Urinary bladder (tissue), 4 donors: ENCODE measurements around the gene SPACA7. TPM values are rescaled to one million over a fixed set of nuclear protein-coding genes. Genes with fewer than 3 reads are reported as not detected.

Experiments
- DNase-seq: peaks from one replicate; pipeline ENCODE4 v3.0.0-alpha.2; 2015; ENCODE audit errors: extremely low spot score
- H3K27ac ChIP-seq: one replicate; pipeline ENCODE4 v1.5.1; 2013; ENCODE audit warnings: low read depth, mild to moderate bottlenecking, moderate library complexity
- H3K36me3 ChIP-seq: one replicate; pipeline ENCODE4 v1.6.1; 2013; ENCODE audit warnings: mild to moderate bottlenecking, moderate library complexity; ENCODE audit not compliant: insufficient read depth
- H3K4me1 ChIP-seq: one replicate; pipeline ENCODE4 v1.6.1; 2013; ENCODE audit warnings: mild to moderate bottlenecking, moderate library complexity; ENCODE audit not compliant: insufficient read depth
- H3K4me3 ChIP-seq: one replicate; pipeline ENCODE4 v1.5.1; 2013; ENCODE audit warnings: low read depth, low read length
- WGBS: extraction: QIAGEN DNeasy Blood & Tissue Kit; methylation state at CpG from one replicate; pipeline ENCODE4 v1.1.7; 2013; 5-methylcytosine and 5-hydroxymethylcytosine counted together
- polyA plus RNA-seq: library from polyadenylated mRNA; stranded (reverse); fragments of 200-250 nt; gene quantifications from one replicate; pipeline ENCODE4 v1.2.3, GENCODE V29; 2013
- total RNA-seq: library from RNA; depleted of rRNA; stranded (reverse); fragments of >200 nt; gene quantifications from one replicate; pipeline ENCODE4 v1.2.3, GENCODE V29; 2014
- donor health status: healthy with polysubstance abuse.
- donor health status: healthy.

The SPACA7 gene
- total and polyA plus RNA-seq, 2 donors: not detected

- DNase-seq: no peak
- 87% methylated on average over 50 of the region's 50 CpGs for WGBS
Observed at GRCh38 chr13:112342841-112343361, 33.3 kb upstream of the SPACA7 start.

DNA sequence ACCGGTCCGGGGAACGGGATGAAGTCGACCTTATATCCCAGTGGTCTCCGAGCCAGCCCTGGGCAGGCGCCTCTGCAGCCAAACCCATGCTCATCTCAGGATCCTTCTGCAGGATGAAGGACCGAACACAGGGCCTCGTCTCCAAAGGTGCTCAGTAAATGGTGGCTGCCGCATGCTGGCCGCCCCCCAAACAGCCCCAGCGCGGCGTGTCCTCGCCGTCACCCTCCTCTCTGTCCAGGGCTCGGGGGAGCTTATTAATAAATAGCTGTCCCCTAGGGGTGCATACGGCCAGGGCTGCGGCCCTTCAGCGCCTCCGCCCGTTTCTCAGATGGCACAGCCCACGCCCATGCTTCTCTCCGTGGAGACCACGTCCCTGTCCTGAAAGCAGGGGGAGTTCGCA is 32.6 kb upstream of the SPACA7 start:
- Histone ChIP-seq H3K4me3 (no peak overlapping the region), H3K4me1 (no peaks in the 10 kb centered on the region), H3K36me3 (no peaks in the 10 kb centered on the region), H3K27ac (no peak overlapping the region)
- no peak for DNase-seq
- WGBS: 87% methylated on average over 25 of the region's 25 CpGs

More at GRCh38 chr13:112342841-112343361, 33.3 kb upstream of the SPACA7 start:
- H3K36me3 ChIP-seq: no peaks in the 10 kb centered on the region
- no peaks in the 10 kb centered on the region for H3K4me1 ChIP-seq
- no peak overlapping the region for H3K27ac ChIP-seq
- H3K4me3 ChIP-seq: no peak overlapping the region

DNA sequence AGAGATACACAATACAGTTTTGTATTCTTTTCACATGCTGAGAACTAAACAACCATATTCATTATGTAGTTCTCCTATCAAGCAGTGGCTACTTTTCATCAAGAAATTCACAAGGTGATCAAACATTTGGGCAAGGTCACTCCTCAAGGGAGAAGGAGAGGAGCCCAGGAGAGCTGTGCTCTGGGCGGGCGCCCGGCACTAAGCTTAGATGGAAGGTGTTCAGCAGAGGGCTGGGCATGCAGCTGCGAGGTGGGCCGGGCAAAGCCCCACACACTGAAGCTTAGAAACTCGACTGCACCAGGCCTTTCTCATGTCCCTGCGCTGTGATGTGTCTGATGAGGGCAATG is 30.4 kb upstream of the SPACA7 start:
- no peak overlapping the region for H3K27ac ChIP-seq
- no peak for DNase-seq
- H3K4me3 ChIP-seq: no peak overlapping the region
- 49% methylated on average over 7 of the region's 7 CpGs for WGBS
- H3K36me3 ChIP-seq: no peaks in the 10 kb centered on the region
- H3K4me1 ChIP-seq: no peaks in the 10 kb centered on the region

- H3K27ac ChIP-seq: no peak overlapping the region
- no peaks in the 10 kb centered on the region for H3K4me1 ChIP-seq
- 10% methylated on average over 22 of the region's 22 CpGs for WGBS
- no peak overlapping the region for H3K4me3 ChIP-seq
- DNase-seq: no peak
- no peaks in the 10 kb centered on the region for H3K36me3 ChIP-seq
Observed at GRCh38 chr13:112346173-112346898, 29.8 kb upstream of the SPACA7 start.

DNA sequence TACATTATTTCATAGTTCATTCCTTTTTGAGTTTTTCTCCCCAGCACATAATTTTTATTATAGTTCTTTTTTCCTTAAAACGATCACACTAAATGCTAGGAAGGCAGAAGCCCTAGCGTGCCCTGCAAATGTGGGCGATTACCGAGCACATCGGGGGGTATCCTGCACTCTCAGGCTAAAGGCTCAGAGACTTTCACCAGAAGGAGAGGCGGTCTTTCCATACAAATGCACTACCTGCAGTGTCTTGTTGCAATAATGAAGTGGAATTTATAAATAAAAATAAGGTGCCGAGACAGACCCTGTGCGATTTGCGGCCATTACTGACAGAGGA is 29.3 kb upstream of the SPACA7 start:
- Histone ChIP-seq H3K36me3 (no peaks in the 10 kb centered on the region), H3K4me1 (no peaks in the 10 kb centered on the region), H3K27ac (no peak overlapping the region), H3K4me3 (no peak overlapping the region)
- no peak for DNase-seq
- 23% methylated on average over 9 of the region's 9 CpGs for WGBS

- DNase-seq: no peak
- Histone ChIP-seq H3K36me3 (no peaks in the 10 kb centered on the region), H3K4me3 (no peak overlapping the region), H3K4me1 (no peaks in the 10 kb centered on the region), H3K27ac (no peak overlapping the region)
- 49% methylated on average over 10 of the region's 10 CpGs for WGBS
Observed at GRCh38 chr13:112347986-112348385, 28.2 kb upstream of the SPACA7 start.

DNA sequence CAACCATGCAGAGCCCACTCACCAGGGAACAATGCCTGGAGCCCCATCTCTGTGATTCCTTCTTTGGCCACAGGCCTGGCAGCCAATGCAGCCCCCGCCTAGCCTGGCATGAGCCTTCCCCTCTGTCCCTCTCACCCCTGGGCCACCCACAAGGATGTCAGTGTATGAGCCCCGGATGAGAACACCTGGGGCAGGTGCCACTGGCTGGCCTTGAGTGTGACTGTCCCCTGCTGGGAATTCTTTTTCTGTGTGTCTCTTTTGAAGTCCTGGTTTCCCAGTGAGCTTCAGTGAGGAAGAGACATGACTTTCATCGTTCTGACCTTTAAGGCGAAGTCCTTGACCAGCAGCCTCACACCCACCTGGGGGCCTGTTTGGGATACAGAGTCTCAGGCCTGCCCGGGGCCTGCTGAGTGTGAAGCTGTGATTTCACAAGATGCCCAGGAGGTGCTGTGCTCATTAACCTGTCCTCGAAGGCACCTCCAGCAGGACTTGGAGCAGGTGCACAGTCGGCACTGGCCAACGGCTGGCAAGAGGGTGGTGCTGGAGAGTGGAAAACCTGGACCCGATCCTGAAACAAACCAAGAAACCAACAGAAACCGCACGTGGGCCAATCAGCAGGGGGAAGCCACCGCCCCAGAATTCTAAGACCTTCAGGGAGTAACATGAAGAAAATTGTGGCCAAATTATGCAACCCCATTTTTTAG is 27.4 kb upstream of the SPACA7 start:
- WGBS: 84% methylated on average over 12 of the region's 12 CpGs
- no peak for DNase-seq
- H3K4me3 ChIP-seq: no peak overlapping the region
- no peaks in the 10 kb centered on the region for H3K36me3 ChIP-seq
- H3K4me1 ChIP-seq: no peaks in the 10 kb centered on the region
- H3K27ac ChIP-seq: no peak overlapping the region

- Histone ChIP-seq H3K27ac (no peak overlapping the region), H3K4me1 (no peaks in the 10 kb centered on the region), H3K4me3 (no peak overlapping the region), H3K36me3 (no peaks in the 10 kb centered on the region)
- no peak for DNase-seq
- 74% methylated on average over 13 of the region's 13 CpGs for WGBS
Observed at GRCh38 chr13:112349681-112350080, 26.5 kb upstream of the SPACA7 start.

DNA sequence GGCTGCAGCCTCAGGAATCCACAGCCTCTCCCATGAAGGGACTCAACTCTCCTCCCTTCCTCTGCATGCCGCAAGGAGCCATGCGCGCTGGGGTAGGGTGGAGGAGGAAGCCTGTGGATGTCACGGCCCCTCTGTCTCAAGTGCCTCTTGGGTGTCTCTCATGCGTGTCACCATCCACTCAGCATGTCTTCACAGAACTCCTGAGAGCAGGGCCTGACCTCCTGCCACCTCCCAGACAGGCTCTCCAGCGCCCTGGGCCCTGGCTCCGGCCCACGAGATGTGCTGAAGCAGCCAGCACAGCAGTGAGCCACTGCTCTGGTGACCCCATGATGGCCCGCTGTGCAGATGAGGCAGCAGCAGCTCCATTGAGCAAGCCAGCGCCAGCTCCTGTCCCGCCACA is 25.9 kb upstream of the SPACA7 start:
- WGBS: 81% methylated on average over 11 of the region's 11 CpGs
- H3K4me1 ChIP-seq: no peaks in the 10 kb centered on the region
- H3K27ac ChIP-seq: no peak overlapping the region
- no peak overlapping the region for H3K4me3 ChIP-seq
- no peak for DNase-seq
- no peaks in the 10 kb centered on the region for H3K36me3 ChIP-seq

- no peak overlapping the region for H3K27ac ChIP-seq
- H3K4me1 ChIP-seq: no peaks in the 10 kb centered on the region
- no peaks in the 10 kb centered on the region for H3K36me3 ChIP-seq
- no peak overlapping the region for H3K4me3 ChIP-seq
- DNase-seq: no peak
- WGBS: 26% methylated on average over 8 of the region's 8 CpGs
Observed at GRCh38 chr13:112351825-112352224, 24.3 kb upstream of the SPACA7 start.

DNA sequence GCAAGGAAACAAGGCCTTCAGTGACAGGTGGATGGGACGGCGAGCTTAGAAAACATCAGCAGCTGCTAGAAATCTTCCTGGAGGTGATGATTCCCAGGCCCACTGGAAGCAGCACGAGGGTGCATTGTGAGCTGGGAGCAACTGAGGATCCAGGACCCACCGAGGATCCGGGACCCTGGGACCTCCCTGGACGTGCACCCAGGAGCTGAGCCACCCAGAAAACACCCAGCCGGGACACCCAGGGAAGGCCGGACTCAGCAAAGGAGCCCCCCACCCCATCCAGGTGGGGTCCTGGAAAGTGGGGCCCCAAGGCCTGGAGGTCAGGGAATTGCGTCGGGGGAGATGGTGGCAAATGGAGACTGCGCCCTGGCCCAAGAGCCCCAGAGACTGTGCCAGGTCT is 22.3 kb upstream of the SPACA7 start:
- Histone ChIP-seq H3K27ac (no peak overlapping the region), H3K4me3 (no peak overlapping the region), H3K36me3 (no peaks in the 10 kb centered on the region), H3K4me1 (no peaks in the 10 kb centered on the region)
- DNase-seq: no peak
- WGBS: 81% methylated on average over 11 of the region's 11 CpGs

- 90% methylated on average over 32 of the region's 32 CpGs for WGBS
- Histone ChIP-seq H3K4me1 (no peaks in the 10 kb centered on the region), H3K36me3 (no peaks in the 10 kb centered on the region), H3K27ac (no peak overlapping the region), H3K4me3 (no peak overlapping the region)
- DNase-seq: no peak
Observed at GRCh38 chr13:112354330-112355273, 21.6 kb upstream of the SPACA7 start.

- DNase-seq: no peak
- Histone ChIP-seq H3K27ac (no peak overlapping the region), H3K4me3 (no peak overlapping the region), H3K36me3 (no peaks in the 10 kb centered on the region), H3K4me1 (no peaks in the 10 kb centered on the region)
- WGBS: 84% methylated on average over 15 of the region's 15 CpGs
Observed at GRCh38 chr13:112355274-112355838, 20.8 kb upstream of the SPACA7 start.
